Vagina (tissue), 2 donors: Measurements from ENCODE around the gene GPC4. TPM values are rescaled to one million over a fixed set of nuclear protein-coding genes. Genes with fewer than 3 reads are reported as not detected.

Experiments
- DNase-seq, 2 donors: peaks; one replicate each; pipeline ENCODE4 v3.0.0-alpha.2; 2017; ENCODE audit errors: extremely low spot score in 2 of 2
- H3K27ac ChIP-seq: fragments of 200-600 bp; sonication (generic); one replicate; pipeline ENCODE4 v1.5.1; 2019
- H3K27me3 ChIP-seq: fragments of 200-600 bp; sonication (generic); one replicate; pipeline ENCODE4 v1.5.1; 2019
- H3K36me3 ChIP-seq, 2 donors: fragments of 200-600 bp; sonication (generic); one replicate each; pipeline ENCODE4 v1.5.1; 2017 to 2019
- H3K4me1 ChIP-seq: fragments of 200-600 bp; sonication (generic); one replicate; pipeline ENCODE4 v1.5.1; 2019
- H3K4me3 ChIP-seq, 2 donors: fragments of 200-600 bp; sonication (generic); 1 replicate in 1 of 2; 2 replicates in 1 of 2; pipeline ENCODE4 v1.5.1; 2016 to 2019
- H3K9me3 ChIP-seq: fragments of 200-600 bp; sonication (generic); one replicate; pipeline ENCODE4 v1.5.1; 2019
- POLR2A ChIP-seq, 2 donors: fragments of 450-650 bp; IDR thresholded peaks; one replicate each; pipeline ENCODE4 v1.6.1; 2017; ENCODE audit warnings: antibody characterized with exemption in 2 of 2, mild to moderate bottlenecking in 2 of 2, moderate library complexity in 2 of 2
- POLR2AphosphoS5 ChIP-seq, 2 donors: sonication (generic); formaldehyde crosslinking; IDR thresholded peaks; one replicate each; pipeline ENCODE4 v1.9.0; 2017; ENCODE audit warnings: antibody characterized with exemption in 2 of 2, mild to moderate bottlenecking in 2 of 2, low read depth in 1 of 2; ENCODE audit not compliant: insufficient read depth in 1 of 2
- intact Hi-C: fragments of 100-400 bp; cut with DNase I; formaldehyde crosslinking; loops from one replicate; pipeline ENCODE4 v1.15.1; 2023
- total RNA-seq: library from RNA; depleted of rRNA; stranded (reverse); fragments of >200 nt; gene quantifications from one replicate; pipeline ENCODE4 v1.2.3, GENCODE V29; 2016
- TF ChIP-seq, protein P1 (sequence below), 3 experiments: fragments of 450-650 bp in 2 of 3; fragments of 200-600 bp in 1 of 3; sonication (generic) in 1 of 3; IDR thresholded peaks; one replicate each; pipeline ENCODE4 v1.5.1; 2017 to 2019; ENCODE audit warnings: antibody characterized with exemption in 3 of 3, mild to moderate bottlenecking in 2 of 3, moderate library complexity in 2 of 3

Gene GPC4
- total RNA-seq, 1 donor from 2014 or later = 7.6 TPM

DNA sequence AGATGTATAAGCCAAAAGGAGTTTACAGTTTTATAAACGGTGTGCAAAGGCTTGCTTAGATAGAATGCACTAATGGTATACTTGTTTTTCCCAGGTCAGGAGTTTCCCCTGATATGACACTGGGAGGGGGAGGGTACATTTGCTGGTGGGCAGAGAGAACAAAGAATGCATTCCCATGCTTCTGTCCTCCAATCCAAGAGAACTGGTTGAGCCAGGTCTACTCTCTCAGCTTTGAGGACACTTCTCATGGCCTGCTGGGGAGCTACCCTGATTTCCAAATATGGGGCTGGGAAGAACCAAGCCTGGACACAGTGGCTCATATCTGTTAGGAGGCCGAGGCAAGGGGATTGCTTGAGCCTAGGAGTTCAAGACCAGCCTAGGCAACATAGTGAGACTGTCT, 3.3 kb upstream of the GPC4 start:
- no peak for DNase-seq
- no peaks in the 10 kb centered on the region for H3K27me3 ChIP-seq
- intact Hi-C loops = no loop called here
- H3K4me1 ChIP-seq = no peaks in the 10 kb centered on the region
- H3K36me3 ChIP-seq = no peaks in the 10 kb centered on the region
- H3K4me3 ChIP-seq = no peak overlapping the region
- TF ChIP-seq POLR2AphosphoS5 (IDR thresholded peaks at IDR 0.05; ENCODE audit: insufficient read depth in 1 of 2, low read depth in 1 of 2) (no peak), POLR2A (IDR thresholded peaks at IDR 0.05) (no peak)
- TF ChIP-seq, protein P1, sequence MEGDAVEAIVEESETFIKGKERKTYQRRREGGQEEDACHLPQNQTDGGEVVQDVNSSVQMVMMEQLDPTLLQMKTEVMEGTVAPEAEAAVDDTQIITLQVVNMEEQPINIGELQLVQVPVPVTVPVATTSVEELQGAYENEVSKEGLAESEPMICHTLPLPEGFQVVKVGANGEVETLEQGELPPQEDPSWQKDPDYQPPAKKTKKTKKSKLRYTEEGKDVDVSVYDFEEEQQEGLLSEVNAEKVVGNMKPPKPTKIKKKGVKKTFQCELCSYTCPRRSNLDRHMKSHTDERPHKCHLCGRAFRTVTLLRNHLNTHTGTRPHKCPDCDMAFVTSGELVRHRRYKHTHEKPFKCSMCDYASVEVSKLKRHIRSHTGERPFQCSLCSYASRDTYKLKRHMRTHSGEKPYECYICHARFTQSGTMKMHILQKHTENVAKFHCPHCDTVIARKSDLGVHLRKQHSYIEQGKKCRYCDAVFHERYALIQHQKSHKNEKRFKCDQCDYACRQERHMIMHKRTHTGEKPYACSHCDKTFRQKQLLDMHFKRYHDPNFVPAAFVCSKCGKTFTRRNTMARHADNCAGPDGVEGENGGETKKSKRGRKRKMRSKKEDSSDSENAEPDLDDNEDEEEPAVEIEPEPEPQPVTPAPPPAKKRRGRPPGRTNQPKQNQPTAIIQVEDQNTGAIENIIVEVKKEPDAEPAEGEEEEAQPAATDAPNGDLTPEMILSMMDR (IDR thresholded peaks at IDR 0.05) = no peak
- H3K9me3 ChIP-seq = no peaks in the 10 kb centered on the region
- no peak overlapping the region for H3K27ac ChIP-seq

DNA sequence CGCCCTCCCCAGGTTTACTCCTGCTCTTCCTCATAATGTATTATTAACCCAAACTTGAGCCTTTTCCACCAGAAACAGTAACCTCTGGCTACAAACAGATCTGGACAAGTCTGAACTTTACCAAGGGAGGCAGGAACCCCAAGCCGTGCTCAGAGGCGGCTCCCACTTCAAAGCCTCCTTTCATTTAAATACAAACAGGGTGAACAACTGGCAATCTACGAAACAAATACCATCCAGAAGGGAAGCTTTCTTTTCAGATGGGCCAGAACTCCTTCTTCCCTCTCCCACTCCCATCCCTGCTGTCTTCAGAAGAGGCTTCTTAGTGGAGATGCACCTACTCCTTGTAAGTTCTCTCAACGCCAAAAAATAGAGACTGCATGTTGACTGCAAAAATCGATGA, 2.1 kb upstream of the GPC4 start:
- intact Hi-C loops = no loop called here
- no peak overlapping the region for H3K4me3 ChIP-seq
- no peak for DNase-seq

DNA sequence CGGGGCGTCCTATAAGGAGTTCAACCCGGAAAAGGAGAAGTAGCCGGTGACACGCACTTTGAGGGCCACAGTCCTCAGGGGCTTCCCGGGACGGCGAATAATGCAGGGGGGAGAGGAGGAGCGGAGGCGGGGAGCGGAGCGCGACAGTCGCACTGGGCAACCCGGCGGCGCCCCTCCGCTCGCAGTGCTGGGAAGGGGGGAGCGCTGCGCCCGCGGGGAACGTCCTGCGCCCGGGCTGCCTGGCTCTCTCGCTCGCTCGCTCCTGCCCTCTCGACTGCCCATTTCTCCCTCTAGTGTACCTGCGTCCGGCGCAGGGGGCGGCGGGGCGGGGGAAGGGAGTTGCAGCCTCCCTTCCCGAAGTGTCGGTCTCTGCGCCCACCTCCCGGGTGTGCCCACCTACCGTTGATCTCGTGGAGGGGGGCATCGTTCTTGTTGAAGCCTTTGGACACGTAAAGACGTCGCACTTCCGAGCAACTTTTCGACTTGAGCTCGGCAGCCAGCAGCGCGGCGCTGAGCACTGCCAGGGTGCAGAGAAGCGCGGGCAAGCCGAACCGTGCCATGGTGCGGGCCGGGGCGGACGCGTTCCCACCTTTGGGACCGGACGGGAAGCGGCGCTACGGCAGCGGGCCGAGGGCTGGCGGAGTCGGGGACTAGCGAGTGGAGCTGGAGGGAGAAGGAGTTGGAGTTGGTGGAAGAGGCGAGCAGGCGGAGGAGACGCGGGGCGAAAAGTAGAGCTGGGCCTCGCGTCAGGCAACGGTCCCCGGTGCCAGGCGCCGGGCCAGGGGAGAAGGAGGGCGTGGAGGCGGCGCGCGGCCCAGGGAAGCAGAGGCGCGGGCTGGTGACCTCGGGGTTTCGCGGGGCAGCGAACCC, 648 bp downstream of the GPC4 start:
- TF ChIP-seq, protein P1 (IDR thresholded peaks at IDR 0.05) = no peak
- TF ChIP-seq POLR2A (IDR thresholded peaks at IDR 0.05) (no peak), POLR2AphosphoS5 (IDR thresholded peaks at IDR 0.05; ENCODE audit: insufficient read depth in 1 of 2, low read depth in 1 of 2) (no peak)

More for the DNA sequence above, 2.1 kb upstream of the GPC4 start:
- TF ChIP-seq, protein P1 (IDR thresholded peaks at IDR 0.05) = no peak
- TF ChIP-seq POLR2AphosphoS5 (IDR thresholded peaks at IDR 0.05; ENCODE audit: insufficient read depth in 1 of 2, low read depth in 1 of 2) = no peak
- no peak for TF ChIP-seq POLR2A (IDR thresholded peaks at IDR 0.05)
- Histone ChIP-seq H3K9me3 (no peaks in the 10 kb centered on the region), H3K4me1 (no peaks in the 10 kb centered on the region), H3K36me3 (no peaks in the 10 kb centered on the region), H3K27me3 (no peaks in the 10 kb centered on the region), H3K27ac (no peak overlapping the region)

DNA sequence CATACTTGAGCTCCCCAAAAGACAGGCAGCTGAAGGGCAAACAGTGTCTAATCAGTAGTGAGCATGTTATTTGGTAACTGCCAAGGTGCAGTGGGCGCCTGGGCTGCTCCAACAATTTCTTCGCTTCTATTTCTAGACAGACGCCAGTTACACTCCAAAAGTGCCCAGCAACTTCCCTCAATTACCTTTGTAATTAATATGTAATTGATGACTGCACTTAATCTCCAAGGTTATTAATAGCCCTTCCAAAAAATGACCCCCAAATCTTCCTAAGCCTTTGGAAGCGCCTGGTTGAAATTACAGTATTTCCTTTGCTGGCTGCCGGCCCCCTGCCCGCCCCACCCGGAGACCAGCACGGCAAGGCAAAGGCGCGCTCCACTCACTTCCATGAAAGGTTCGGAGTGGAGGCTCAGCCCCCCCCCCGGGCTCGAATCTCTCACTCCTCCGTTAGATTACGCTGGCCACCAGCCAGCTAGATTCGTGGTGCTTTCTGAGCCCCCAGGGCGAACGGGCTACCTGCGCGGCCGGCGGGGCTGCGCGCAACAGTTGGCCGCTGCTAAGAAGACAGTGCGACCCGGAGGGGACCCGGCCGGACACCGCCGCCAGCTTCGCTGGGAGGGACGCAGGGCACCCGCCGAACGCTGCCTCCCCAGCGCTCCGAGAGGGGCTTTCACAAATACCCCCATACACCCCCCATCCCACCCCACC, 1.9 kb downstream of the GPC4 start:
- DNase-seq = no peak

More for the DNA sequence above, 648 bp downstream of the GPC4 start:
- Histone ChIP-seq H3K9me3 (no peaks in the 10 kb centered on the region), H3K4me3 (peak overlapping the region; percentile 50 to 53), H3K4me1 (no peaks in the 10 kb centered on the region), H3K36me3 (no peaks in the 10 kb centered on the region), H3K27ac (peak overlapping the region; percentile 48), H3K27me3 (no peaks in the 10 kb centered on the region)
- no peak for DNase-seq
- intact Hi-C loops = no loop called here

More for the DNA sequence above, 1.9 kb downstream of the GPC4 start:
- TF ChIP-seq POLR2A (IDR thresholded peaks at IDR 0.05) (no peak), POLR2AphosphoS5 (IDR thresholded peaks at IDR 0.05; ENCODE audit: insufficient read depth in 1 of 2, low read depth in 1 of 2) (no peak)
- TF ChIP-seq, protein P1 (IDR thresholded peaks at IDR 0.05) = no peak
- intact Hi-C loops = no loop called here
- Histone ChIP-seq H3K27me3 (no peaks in the 10 kb centered on the region), H3K9me3 (no peaks in the 10 kb centered on the region), H3K4me3 (peak overlapping the region; percentile 50 to 53), H3K36me3 (no peaks in the 10 kb centered on the region), H3K4me1 (no peaks in the 10 kb centered on the region), H3K27ac (no peak overlapping the region)
